Endodermal cell (in vitro differentiated cells): ENCODE results near the gene COMMD9. TPM values are rescaled to one million over a fixed set of nuclear protein-coding genes. Genes with fewer than 3 reads are reported as not detected.

Experiments used
- DNase-seq: peaks from one replicate; pipeline ENCODE4 v3.0.0-alpha.2; 2017
- H3K27ac ChIP-seq: 2 replicates; pipeline ENCODE4 v1.5.1; 2013; ENCODE audit warnings: mild to moderate bottlenecking, low read depth, low read length, moderate library complexity
- H3K27me3 ChIP-seq: 2 replicates; pipeline ENCODE4 v1.6.1; 2013; ENCODE audit warnings: mild to moderate bottlenecking, low read length, moderate library complexity; ENCODE audit not compliant: insufficient read depth, control insufficient read depth, poor library complexity, severe bottlenecking
- H3K36me3 ChIP-seq: 2 replicates; pipeline ENCODE4 v1.7.0; 2013; ENCODE audit warnings: mild to moderate bottlenecking, low read length, moderate library complexity; ENCODE audit not compliant: control insufficient read depth, insufficient read depth
- H3K4me1 ChIP-seq: one replicate; pipeline ENCODE4 v1.7.0; 2013; ENCODE audit warnings: low read length; ENCODE audit not compliant: control insufficient read depth, insufficient read depth
- H3K4me3 ChIP-seq: 2 replicates; pipeline ENCODE4 v1.5.1; 2013; ENCODE audit warnings: mild to moderate bottlenecking, low read length, moderate library complexity
- H3K9ac ChIP-seq: 2 replicates; pipeline ENCODE4 v1.6.1; 2013; ENCODE audit warnings: mild to moderate bottlenecking, low read length, moderate library complexity; ENCODE audit not compliant: poor library complexity, severe bottlenecking; ENCODE audit errors: extremely low read depth
- H3K9me3 ChIP-seq: 2 replicates; pipeline ENCODE4 v1.6.1; 2013; ENCODE audit warnings: mild to moderate bottlenecking, low read length, moderate library complexity; ENCODE audit not compliant: control insufficient read depth
- H3K27ac Mint-ChIP-seq: 2 replicates; pipeline ENCODE4 v1.8.0; 2020; ENCODE audit warnings: mixed read lengths
- H3K27me3 Mint-ChIP-seq: 2 replicates; pipeline ENCODE4 v1.8.0; 2021; ENCODE audit warnings: mild to moderate bottlenecking, mixed read lengths; ENCODE audit not compliant: insufficient read depth
- H3K36me3 Mint-ChIP-seq: 2 replicates; pipeline ENCODE4 v1.8.0; 2020; ENCODE audit warnings: low read depth, mixed read lengths
- H3K4me1 Mint-ChIP-seq: 2 replicates; pipeline ENCODE4 v1.8.0; 2020; ENCODE audit warnings: mixed read lengths
- H3K4me3 Mint-ChIP-seq: 2 replicates; pipeline ENCODE4 v1.8.0; 2020; ENCODE audit warnings: mild to moderate bottlenecking, moderate library complexity, mixed read lengths
- H3K9me3 Mint-ChIP-seq: 2 replicates; pipeline ENCODE4 v1.8.0; 2020; ENCODE audit warnings: mild to moderate bottlenecking, mixed read lengths
- WGBS, 2 experiments: methylation state at CpG; one replicate each; pipeline versions ENCODE4 v1.1.5 to v1.1.7; 2013; ENCODE audit warnings: missing lambda C conversion rate in 2 of 2, mixed read lengths in 1 of 2; ENCODE audit not compliant: insufficient coverage in 1 of 2, insufficient read length in 1 of 2; 5-methylcytosine and 5-hydroxymethylcytosine counted together
- total RNA-seq, 2 donors: library from RNA; stranded (reverse); fragmentation: NEBNext Ultra II Directional in 1 of 2; extraction: Animal tissue kit (Norgen Biotek cat#: 25700) in 1 of 2; gene quantifications; 2 replicates in 1 of 2; 3 replicates in 1 of 2; pipeline ENCODE4 v1.2.1, GENCODE V29; 2021
- TF ChIP-seq, protein P1 (sequence below): fragments of 200-600 bp; sonication (generic); conservative IDR thresholded peaks from 2 replicates; pipeline ENCODE4 v1.5.0; 2021; ENCODE audit warnings: antibody characterized with exemption, mild to moderate bottlenecking

The COMMD9 gene
- total RNA-seq, 2 donors from 2014 or later, result 32.3 to 53.5 TPM

DNA sequence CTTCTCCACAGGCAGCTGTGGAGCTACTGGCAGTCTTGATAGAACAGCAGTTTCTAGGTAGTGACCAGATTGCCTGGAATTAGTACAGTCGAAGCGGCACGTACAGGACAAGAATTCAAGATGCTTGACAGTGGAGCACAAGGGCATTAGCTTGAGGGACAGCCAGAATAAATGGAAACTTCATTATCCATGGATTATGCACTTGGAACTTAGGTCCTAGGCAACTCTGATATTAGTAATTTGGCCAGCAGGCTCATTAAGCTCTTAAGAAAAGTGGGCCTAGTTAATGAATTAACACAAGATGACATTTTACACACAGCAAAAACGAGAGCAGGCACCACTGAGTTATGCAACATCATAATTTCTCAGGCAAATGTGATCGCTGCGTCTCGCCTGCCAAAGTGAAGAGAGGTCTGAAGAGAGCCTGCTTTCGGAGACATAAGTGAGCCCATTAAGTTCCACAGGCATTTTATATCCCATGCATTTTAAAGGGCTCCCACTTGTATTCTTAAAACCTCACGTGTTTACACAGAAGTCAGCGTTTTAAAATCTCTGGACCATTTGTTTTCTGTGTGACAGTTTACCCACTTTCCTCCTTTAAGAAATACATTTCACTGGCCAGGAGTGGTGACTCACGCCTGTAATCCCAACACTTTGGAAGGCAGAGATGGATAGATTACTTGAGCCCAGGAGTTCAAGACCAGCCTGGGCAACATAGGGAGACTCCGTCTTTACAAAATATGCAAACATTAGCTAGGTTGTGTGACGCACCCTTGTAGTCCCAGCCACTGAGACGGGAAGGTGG is 66.2 kb downstream of the COMMD9 start:
- Mint-ChIP-seq H3K36me3 (peaks cover 29% of the 10 kb centered on the region), H3K4me1 (no peaks in the 10 kb centered on the region), H3K27me3 (no peaks in the 10 kb centered on the region), H3K4me3 (no peak overlapping the region), H3K9me3 (peaks cover 11% of the 10 kb centered on the region), H3K27ac (no peak overlapping the region)
- no peaks in the 10 kb centered on the region for H3K36me3 ChIP-seq
- no peak for DNase-seq
- peaks cover 14% of the 10 kb centered on the region for H3K9me3 ChIP-seq
- TF ChIP-seq, protein P1, sequence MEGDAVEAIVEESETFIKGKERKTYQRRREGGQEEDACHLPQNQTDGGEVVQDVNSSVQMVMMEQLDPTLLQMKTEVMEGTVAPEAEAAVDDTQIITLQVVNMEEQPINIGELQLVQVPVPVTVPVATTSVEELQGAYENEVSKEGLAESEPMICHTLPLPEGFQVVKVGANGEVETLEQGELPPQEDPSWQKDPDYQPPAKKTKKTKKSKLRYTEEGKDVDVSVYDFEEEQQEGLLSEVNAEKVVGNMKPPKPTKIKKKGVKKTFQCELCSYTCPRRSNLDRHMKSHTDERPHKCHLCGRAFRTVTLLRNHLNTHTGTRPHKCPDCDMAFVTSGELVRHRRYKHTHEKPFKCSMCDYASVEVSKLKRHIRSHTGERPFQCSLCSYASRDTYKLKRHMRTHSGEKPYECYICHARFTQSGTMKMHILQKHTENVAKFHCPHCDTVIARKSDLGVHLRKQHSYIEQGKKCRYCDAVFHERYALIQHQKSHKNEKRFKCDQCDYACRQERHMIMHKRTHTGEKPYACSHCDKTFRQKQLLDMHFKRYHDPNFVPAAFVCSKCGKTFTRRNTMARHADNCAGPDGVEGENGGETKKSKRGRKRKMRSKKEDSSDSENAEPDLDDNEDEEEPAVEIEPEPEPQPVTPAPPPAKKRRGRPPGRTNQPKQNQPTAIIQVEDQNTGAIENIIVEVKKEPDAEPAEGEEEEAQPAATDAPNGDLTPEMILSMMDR, result no peak
- H3K4me1 ChIP-seq, result no peaks in the 10 kb centered on the region
- H3K9ac ChIP-seq, result no peak overlapping the region
- 92% methylated on average over 14 of the region's 14 CpGs for WGBS, 2 experiments
- no peaks in the 10 kb centered on the region for H3K27me3 ChIP-seq
- no peak overlapping the region for H3K4me3 ChIP-seq
- no peak overlapping the region for H3K27ac ChIP-seq

Other genes with a start within 250 kb of the COMMD9 start
- gene PRR5L, start 6.9 kb upstream of the COMMD9 start, total RNA-seq, result 1 to 10 TPM; 5.3 to 7.2 TPM
- 10 to 100 TPM; 10.0 to 11.4 TPM for gene TRAF6, start 220.8 kb upstream of the COMMD9 start, total RNA-seq